OCI-LY7 (cell line): Measurements from ENCODE around the gene MYL3. TPM values are rescaled to one million over a fixed set of nuclear protein-coding genes. Genes with fewer than 3 reads are reported as not detected.

ENCODE experiments used
- BruUV-seq: library from RNA; stranded (reverse); fragments of 400-500 nt; replicated peaks from 2 replicates; lab custom pipeline; 2021; lab: Mats Ljungman, UMichigan
- CTCF ChIA-PET: fragments of 300-600 bp; sonication (Branson Sonifier 250); formaldehyde crosslinking; loops from one replicate; lab custom pipeline; 2022; ENCODE audit warnings: antibody characterized with exemption; ENCODE audit not compliant: unreplicated experiment; lab: Charles Lee
- POLR2A ChIA-PET: fragments of 300-600 bp; sonication (Branson Sonifier 250); formaldehyde crosslinking; loops from one replicate; lab custom pipeline; 2022; ENCODE audit warnings: antibody characterized with exemption; lab: Charles Lee
- DNase-seq: peaks from one replicate; pipeline ENCODE4 v3.0.0-alpha.2; 2015; ENCODE audit warnings: low spot score
- H2AFZ ChIP-seq: fragments of 200-600 bp; sonication (generic), shearing (Covaris generic); 2 replicates; pipeline ENCODE4 v1.6.1; 2014; ENCODE audit warnings: mild to moderate bottlenecking, antibody characterized with exemption, low read length, moderate library complexity
- H3K27ac ChIP-seq: fragments of 200-600 bp; sonication (generic); 2 replicates; pipeline ENCODE4 v1.5.1; 2014; ENCODE audit warnings: mixed run types, low read depth, mild to moderate bottlenecking, moderate library complexity, low read length, inconsistent platforms; ENCODE audit not compliant: poor library complexity, severe bottlenecking
- H3K36me3 ChIP-seq: fragments of 200-600 bp; sonication (generic); 2 replicates; pipeline ENCODE4 v1.6.1; 2014; ENCODE audit warnings: mild to moderate bottlenecking, antibody characterized with exemption, low read length, moderate library complexity, mixed read lengths; ENCODE audit not compliant: insufficient read depth
- H3K4me1 ChIP-seq: fragments of 200-600 bp; sonication (generic); 2 replicates; pipeline ENCODE4 v1.5.1; 2014; ENCODE audit warnings: mild to moderate bottlenecking, low read length; ENCODE audit not compliant: insufficient read depth, poor library complexity, severe bottlenecking
- H3K4me2 ChIP-seq: fragments of 200-600 bp; sonication (generic); 2 replicates; pipeline ENCODE4 v1.6.1; 2014; ENCODE audit warnings: mild to moderate bottlenecking, low read length
- H3K4me3 ChIP-seq: fragments of 200-600 bp; sonication (generic); 2 replicates; pipeline ENCODE4 v1.5.1; 2014; ENCODE audit warnings: mild to moderate bottlenecking, low read depth, low read length; ENCODE audit not compliant: poor library complexity, severe bottlenecking
- H3K79me2 ChIP-seq: fragments of 200-600 bp; sonication (generic); 2 replicates; pipeline ENCODE4 v1.6.1; 2016; ENCODE audit warnings: low read depth, mild to moderate bottlenecking, low read length, moderate library complexity, mixed read lengths; ENCODE audit not compliant: insufficient read depth
- H3K9me2 ChIP-seq: fragments of 200-600 bp; sonication (generic); 2 replicates; pipeline ENCODE4 v1.6.1; 2016; ENCODE audit warnings: mild to moderate bottlenecking, low read length, mixed read lengths; ENCODE audit not compliant: insufficient read depth
- H3K9me3 ChIP-seq: fragments of 200-600 bp; sonication (generic); 2 replicates; pipeline ENCODE4 v1.6.1; 2014; ENCODE audit warnings: mild to moderate bottlenecking, mixed run types, low read length, mixed read lengths
- H4K20me1 ChIP-seq: fragments of 200-600 bp; sonication (generic); 2 replicates; pipeline ENCODE4 v1.6.1; 2014; ENCODE audit warnings: mild to moderate bottlenecking, antibody characterized with exemption, low read length, moderate library complexity, mixed read lengths; ENCODE audit not compliant: insufficient read depth
- CTCF ChIP-seq: fragments of 200-600 bp; sonication (generic); conservative IDR thresholded peaks from 2 replicates; pipeline ENCODE4 v1.5.1; 2014; ENCODE audit warnings: mild to moderate bottlenecking, antibody characterized with exemption, low read length, moderate library complexity, mixed read lengths
- EZH2phosphoT487 ChIP-seq: fragments of 200-600 bp; sonication (generic); IDR thresholded peaks from 2 replicates; pipeline ENCODE4 v1.6.1; 2018; ENCODE audit warnings: low read depth, borderline replicate concordance, mild to moderate bottlenecking, mixed run types, antibody characterized with exemption, low read length, moderate library complexity, mixed read lengths
- intact Hi-C: fragments of 100-400 bp; cut with micrococcal nuclease; formaldehyde crosslinking; loops from one replicate; pipeline ENCODE4 v1.10.0; 2022; ENCODE audit not compliant: unreplicated experiment
- total RNA-seq, 2 experiments: library from RNA; depleted of rRNA in 1 of 2; stranded (reverse); fragments of >200 nt in 1 of 2; shearing (Covaris generic) in 1 of 2; gene quantifications; 2 replicates each; pipeline ENCODE4 v1.2.3, GENCODE V29; 2014 to 2022

MYL3 gene
- total RNA-seq, 2 experiments from 2014 or later, result not detected

- no peaks in the 10 kb centered on the region for H3K4me1 ChIP-seq
- CTCF ChIA-PET, result no interaction called here
- no peak overlapping the region for H3K4me2 ChIP-seq
- H3K79me2 ChIP-seq, result no peaks in the 10 kb centered on the region
- H3K36me3 ChIP-seq, result no peaks in the 10 kb centered on the region
- H4K20me1 ChIP-seq, result no peaks in the 10 kb centered on the region
- intact Hi-C loops, result no loop called here
- no peak for DNase-seq
- H3K4me3 ChIP-seq, result no peak overlapping the region
- H3K9me2 ChIP-seq, result no peaks in the 10 kb centered on the region
- no peak for TF ChIP-seq CTCF
- TF ChIP-seq EZH2phosphoT487, result no peak
- H2AFZ ChIP-seq, result no peak overlapping the region
- POLR2A ChIA-PET, result no interaction called here
- no peak overlapping the region for H3K27ac ChIP-seq
- no peaks in the 10 kb centered on the region for H3K9me3 ChIP-seq
- BruUV-seq, result no TSS peak
Measured at GRCh38 chr3:46864061-46864881, 1.0 kb upstream of the MYL3 start.

- no peak for DNase-seq
- Histone ChIP-seq H3K4me1 (no peaks in the 10 kb centered on the region), H3K9me2 (no peaks in the 10 kb centered on the region), H4K20me1 (no peaks in the 10 kb centered on the region), H3K79me2 (no peaks in the 10 kb centered on the region), H3K36me3 (no peaks in the 10 kb centered on the region), H3K4me2 (no peak overlapping the region), H3K4me3 (no peak overlapping the region), H3K9me3 (no peaks in the 10 kb centered on the region), H3K27ac (no peak overlapping the region), H2AFZ (no peak overlapping the region)
- intact Hi-C loops, result no loop called here
- TF ChIP-seq EZH2phosphoT487 (no peak), CTCF (no peak)
- BruUV-seq, result no TSS peak
- CTCF ChIA-PET, result no interaction called here
- POLR2A ChIA-PET, result no interaction called here
Measured at GRCh38 chr3:46862369-46863025, 747 bp downstream of the MYL3 start.
